Measurements from ENCODE around the gene TH. TPM values are rescaled to one million over a fixed set of nuclear protein-coding genes. Genes with fewer than 3 reads are reported as not detected.

TH gene
- total and polyA plus RNA-seq, 2 experiments from 2014 or later, result 0.34 TPM; not detected in 1

- peak overlapping the region; percentile 55; the same call in 1 of the 2 replicates for H3K4me2 ChIP-seq
- peak overlapping the region; percentile 30; the same call in 1 of the 2 replicates for H3K4me3 ChIP-seq
- Mint-ChIP-seq H3K9me3 (peaks cover 6% of the 10 kb centered on the region; the same call in 1 of the 3 replicates), H3K27me3 (ENCODE audit: insufficient read depth, low read depth, poor library complexity) (peaks cover 79% of the 10 kb centered on the region), H3K36me3 (ENCODE audit: low read depth) (no peaks in the 10 kb centered on the region), H3K4me1 (peaks cover 15% of the 10 kb centered on the region; the same call in 2 of the 3 replicates), H3K4me3 (peak overlapping the region; percentile 39; the same call in 2 of the 3 replicates), H3K27ac (no peak overlapping the region)
- H4K20me1 ChIP-seq (replicated peaks; ENCODE audit: insufficient read depth), result peaks cover 15% of the 10 kb centered on the region
- H3K4me1 ChIP-seq (ENCODE audit: insufficient read depth), result peaks cover 10% of the 10 kb centered on the region; the same call in 1 of the 2 replicates
- H3K27ac ChIP-seq (ENCODE audit: low read depth), result no peak overlapping the region
- H3K9me2 ChIP-seq (ENCODE audit: insufficient read depth), result no peaks in the 10 kb centered on the region
- H3F3A ChIP-seq (replicated peaks; ENCODE audit: low read depth), result no peaks in the 10 kb centered on the region; the same call in 1 of the 2 replicates
- TF ChIP-seq CTCF (conservative IDR thresholded peaks at IDR 0.05; ENCODE audit: low read depth in 2 of 2) (0 out of 4 replicates have a peak, but pooled peaks of 1 of the 2 experiments have one; percentile 4), REST (IDR thresholded peaks at IDR 0.05; ENCODE audit: unreplicated experiment) (no peak), ZNF462 (CRISPR knock-in tag; IDR thresholded peaks at IDR 0.05) (no peak), EZH2 (IDR thresholded peaks at IDR 0.05; ENCODE audit: low read depth, unreplicated experiment) (no peak)
- DNase-seq (ENCODE audit: low spot score), result no peak
- peak; percentile 5; the same call in 2 of the 3 replicates for ATAC-seq
- H3K27me3 ChIP-seq (ENCODE audit: insufficient read depth), result peaks cover 79% of the 10 kb centered on the region
- no peaks in the 10 kb centered on the region for H3K36me3 ChIP-seq (ENCODE audit: insufficient read depth)
- no peak overlapping the region for H2AFZ ChIP-seq
- no peaks in the 10 kb centered on the region for H3K79me2 ChIP-seq (replicated peaks; ENCODE audit: insufficient read depth)
These were observed 25.6 kb downstream of the TH start for GRCh38 chr11:2146051-2146450.

Data from GM23338 (cell line).